ENCODE measurements around the gene RTL9. TPM values are rescaled to one million over a fixed set of nuclear protein-coding genes. Genes with fewer than 3 reads are reported as not detected.
"Not testable (repeated sequence)": the region's sequence is repeated elsewhere in the genome, so short reads cannot be mapped to it uniquely, and the experiment has no call there.

RTL9 gene
- total RNA-seq, 1 donor from 2014 or later, result not detected

GRCh38 chrX:110321670-110322069 is 37.0 kb upstream of the RTL9 start:
- Mint-ChIP-seq H3K27ac (no peak overlapping the region), H3K4me1 (ENCODE audit: low read depth) (peaks cover 3% of the 10 kb centered on the region), H3K9me3 (no peaks in the 10 kb centered on the region), H3K4me3 (no peak overlapping the region), H3K36me3 (ENCODE audit: low read depth) (no peaks in the 10 kb centered on the region), H3K27me3 (ENCODE audit: insufficient read depth) (peaks cover 12% of the 10 kb centered on the region)
- intact Hi-C loops (cut with micrococcal nuclease), result no loop called here
- no peak for DNase-seq (ENCODE audit: low spot score)

- H3K4me1 Mint-ChIP-seq (ENCODE audit: low read depth), result peaks cover 3% of the 10 kb centered on the region
- H3K36me3 Mint-ChIP-seq (ENCODE audit: low read depth), result no peaks in the 10 kb centered on the region
- H3K9me3 Mint-ChIP-seq, result no peaks in the 10 kb centered on the region
- H3K27ac Mint-ChIP-seq, result no peak overlapping the region
- intact Hi-C loops (cut with micrococcal nuclease), result no loop called here
- no peak for DNase-seq (ENCODE audit: low spot score)
- H3K4me3 Mint-ChIP-seq, result no peak overlapping the region
- peaks cover 12% of the 10 kb centered on the region for H3K27me3 Mint-ChIP-seq (ENCODE audit: insufficient read depth)
Observed at GRCh38 chrX:110322603-110323002, 36.0 kb upstream of the RTL9 start.

DNA sequence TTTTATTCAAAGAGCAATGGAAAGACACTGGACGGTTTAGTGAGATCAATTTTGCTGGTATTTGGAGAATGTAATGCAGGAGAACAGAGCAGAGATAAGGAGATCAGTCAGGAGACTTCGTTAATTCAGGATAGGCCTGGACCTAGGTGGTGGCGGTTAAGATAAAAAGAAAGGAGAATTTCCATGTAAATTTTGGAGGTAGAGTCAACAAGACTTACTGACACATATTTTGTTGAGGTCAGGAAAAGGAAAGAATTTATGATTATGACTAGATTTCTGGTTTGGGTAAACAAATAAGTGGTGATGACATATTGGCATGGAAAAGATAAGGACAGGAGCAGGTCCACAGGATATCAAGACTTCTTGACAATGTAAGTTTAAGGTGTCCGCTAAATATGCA is 31.9 kb upstream of the RTL9 start:
- Mint-ChIP-seq H3K27ac (no peak overlapping the region), H3K4me1 (ENCODE audit: low read depth) (no peaks in the 10 kb centered on the region)

GRCh38 chrX:110327336-110327735 is 31.3 kb upstream of the RTL9 start:
- Mint-ChIP-seq H3K4me3 (no peak overlapping the region), H3K9me3 (no peaks in the 10 kb centered on the region), H3K27ac (no peak overlapping the region), H3K36me3 (ENCODE audit: low read depth) (no peaks in the 10 kb centered on the region), H3K27me3 (ENCODE audit: insufficient read depth) (peaks cover 3% of the 10 kb centered on the region), H3K4me1 (ENCODE audit: low read depth) (no peaks in the 10 kb centered on the region)
- DNase-seq (ENCODE audit: low spot score), result no peak
- intact Hi-C loops (cut with micrococcal nuclease), result no loop called here

More for the DNA sequence above, 31.9 kb upstream of the RTL9 start:
- Mint-ChIP-seq H3K36me3 (ENCODE audit: low read depth) (no peaks in the 10 kb centered on the region), H3K9me3 (no peaks in the 10 kb centered on the region), H3K27me3 (ENCODE audit: insufficient read depth) (peaks cover 3% of the 10 kb centered on the region), H3K4me3 (no peak overlapping the region)
- intact Hi-C loops (cut with micrococcal nuclease), result no loop called here
- no peak for DNase-seq (ENCODE audit: low spot score)

DNA sequence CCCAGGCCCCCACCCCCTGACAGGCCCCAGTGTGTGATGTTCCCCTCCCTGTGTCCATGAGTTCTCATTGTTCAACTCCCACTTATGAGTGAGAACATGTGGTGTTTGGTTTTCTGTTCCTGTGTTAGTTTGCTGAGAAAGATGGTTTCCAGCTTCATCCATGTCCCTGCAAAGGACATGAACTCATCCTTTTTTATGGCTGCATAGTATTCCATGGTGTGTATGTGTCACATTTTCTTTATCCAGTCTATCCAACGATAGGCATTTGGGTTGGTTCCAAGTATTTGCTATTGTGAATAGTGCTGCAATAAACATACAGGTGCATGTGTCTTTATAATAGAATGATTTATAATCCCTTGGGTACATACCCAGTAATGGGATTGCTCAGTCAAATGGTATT is 30.0 kb upstream of the RTL9 start:
- H3K4me3 Mint-ChIP-seq; H3K36me3 Mint-ChIP-seq (ENCODE audit: low read depth); H3K4me1 Mint-ChIP-seq (ENCODE audit: low read depth); H3K27ac Mint-ChIP-seq; H3K27me3 Mint-ChIP-seq (ENCODE audit: insufficient read depth); DNase-seq (ENCODE audit: low spot score); intact Hi-C loops (cut with micrococcal nuclease); H3K9me3 Mint-ChIP-seq: not testable (repeated sequence)

- no peak for DNase-seq (ENCODE audit: low spot score)
- no peak overlapping the region for H3K4me3 Mint-ChIP-seq
- intact Hi-C loops (cut with micrococcal nuclease), result no loop called here
- no peaks in the 10 kb centered on the region for H3K9me3 Mint-ChIP-seq
- no peaks in the 10 kb centered on the region for H3K36me3 Mint-ChIP-seq (ENCODE audit: low read depth)
- no peaks in the 10 kb centered on the region for H3K4me1 Mint-ChIP-seq (ENCODE audit: low read depth)
- H3K27me3 Mint-ChIP-seq (ENCODE audit: insufficient read depth), result no peaks in the 10 kb centered on the region
- no peak overlapping the region for H3K27ac Mint-ChIP-seq
Observed at GRCh38 chrX:110331444-110332030, 27.1 kb upstream of the RTL9 start.

- intact Hi-C loops (cut with micrococcal nuclease); H3K27ac Mint-ChIP-seq; H3K9me3 Mint-ChIP-seq; H3K36me3 Mint-ChIP-seq (ENCODE audit: low read depth); DNase-seq (ENCODE audit: low spot score); H3K4me1 Mint-ChIP-seq (ENCODE audit: low read depth); H3K27me3 Mint-ChIP-seq (ENCODE audit: insufficient read depth); H3K4me3 Mint-ChIP-seq: not testable (repeated sequence)
Observed at GRCh38 chrX:110333458-110333857, 25.2 kb upstream of the RTL9 start.

GRCh38 chrX:110338935-110339334 is 19.7 kb upstream of the RTL9 start:
- no peaks in the 10 kb centered on the region for H3K36me3 Mint-ChIP-seq (ENCODE audit: low read depth)
- no peaks in the 10 kb centered on the region for H3K4me1 Mint-ChIP-seq (ENCODE audit: low read depth)
- no peaks in the 10 kb centered on the region for H3K27me3 Mint-ChIP-seq (ENCODE audit: insufficient read depth)
- no peak for DNase-seq (ENCODE audit: low spot score)
- no peak overlapping the region for H3K4me3 Mint-ChIP-seq
- no peak overlapping the region for H3K27ac Mint-ChIP-seq
- intact Hi-C loops (cut with micrococcal nuclease), result no loop called here
- H3K9me3 Mint-ChIP-seq, result no peaks in the 10 kb centered on the region

GRCh38 chrX:110341189-110342035 is 17.2 kb upstream of the RTL9 start:
- Mint-ChIP-seq H3K4me3 (no peak overlapping the region), H3K9me3 (no peaks in the 10 kb centered on the region), H3K27ac (no peak overlapping the region), H3K36me3 (ENCODE audit: low read depth) (no peaks in the 10 kb centered on the region), H3K27me3 (ENCODE audit: insufficient read depth) (no peaks in the 10 kb centered on the region), H3K4me1 (ENCODE audit: low read depth) (no peaks in the 10 kb centered on the region)
- intact Hi-C loops (cut with micrococcal nuclease), result no loop called here
- no peak for DNase-seq (ENCODE audit: low spot score)

DNA sequence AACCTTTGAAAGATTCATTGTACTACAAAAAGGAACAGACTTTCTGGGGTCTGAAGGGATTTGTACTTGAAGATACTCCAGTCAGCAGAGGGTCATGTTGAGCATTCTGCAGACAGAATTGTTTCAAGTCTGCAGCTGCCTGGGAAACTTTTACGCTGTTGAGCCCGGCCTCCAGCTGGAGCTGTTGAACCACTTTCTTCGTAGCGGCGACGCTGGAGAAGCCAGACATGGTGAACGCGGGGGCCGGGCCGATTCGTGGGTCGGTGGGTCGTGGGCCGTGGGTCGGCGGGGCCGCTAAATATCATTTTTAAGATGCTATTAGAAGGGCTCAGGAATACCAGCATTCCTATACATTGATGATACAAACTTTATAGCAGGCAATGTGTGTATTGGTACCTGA is 12.0 kb upstream of the RTL9 start:
- Mint-ChIP-seq H3K27ac (no peak overlapping the region), H3K4me3 (no peak overlapping the region), H3K36me3 (ENCODE audit: low read depth) (no peaks in the 10 kb centered on the region), H3K4me1 (ENCODE audit: low read depth) (no peaks in the 10 kb centered on the region), H3K27me3 (ENCODE audit: insufficient read depth) (no peaks in the 10 kb centered on the region), H3K9me3 (no peaks in the 10 kb centered on the region)
- intact Hi-C loops (cut with micrococcal nuclease), result no loop called here
- no peak for DNase-seq (ENCODE audit: low spot score)

DNA sequence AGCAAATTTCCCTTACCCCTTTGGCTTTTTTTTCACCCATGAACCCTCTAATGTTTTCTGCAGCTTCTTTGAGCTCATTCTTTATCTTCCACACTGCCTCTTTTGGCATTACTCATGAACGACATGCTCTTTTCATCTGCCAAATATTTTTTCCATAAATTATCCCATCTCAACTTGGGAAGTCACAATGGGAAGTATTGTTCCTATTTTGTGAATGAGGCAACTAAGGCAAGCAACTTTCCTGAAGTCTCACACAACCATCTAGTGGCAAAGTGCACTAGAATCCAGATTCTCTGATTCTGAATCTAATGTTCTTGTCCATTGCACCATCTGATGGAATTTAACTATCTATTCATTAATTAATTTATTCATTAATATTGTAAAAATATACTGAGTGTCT is 625 bp downstream of the RTL9 start:
- H3K9me3 Mint-ChIP-seq, result no peaks in the 10 kb centered on the region
- H3K27ac Mint-ChIP-seq, result no peak overlapping the region
- DNase-seq (ENCODE audit: low spot score), result no peak
- H3K4me3 Mint-ChIP-seq, result no peak overlapping the region
- intact Hi-C loops (cut with micrococcal nuclease), result no loop called here
- H3K36me3 Mint-ChIP-seq (ENCODE audit: low read depth), result no peaks in the 10 kb centered on the region
- H3K4me1 Mint-ChIP-seq (ENCODE audit: low read depth), result no peaks in the 10 kb centered on the region
- H3K27me3 Mint-ChIP-seq (ENCODE audit: insufficient read depth), result peaks cover 6% of the 10 kb centered on the region

DNA sequence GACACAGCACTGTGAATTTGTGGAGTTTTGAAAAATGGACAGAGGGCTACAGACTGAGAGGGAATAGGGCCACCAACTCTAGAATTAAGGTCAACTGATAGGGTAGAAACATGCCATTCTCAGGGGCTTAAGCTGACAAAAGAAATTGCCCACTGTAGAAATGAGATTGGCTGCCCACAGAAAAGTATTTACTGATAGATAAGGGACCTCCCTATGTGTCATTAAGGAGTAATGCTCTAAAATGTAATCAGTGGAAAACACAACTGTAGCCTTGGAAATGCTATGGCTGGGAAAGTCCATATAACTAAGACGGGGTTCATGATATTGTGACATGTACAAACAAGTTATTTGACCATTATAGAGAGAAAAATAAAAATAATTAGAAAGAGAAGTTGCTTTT is 4.6 kb downstream of the RTL9 start:
- Mint-ChIP-seq H3K9me3 (no peaks in the 10 kb centered on the region), H3K27ac (no peak overlapping the region), H3K27me3 (ENCODE audit: insufficient read depth) (peaks cover 3% of the 10 kb centered on the region), H3K4me1 (ENCODE audit: low read depth) (no peaks in the 10 kb centered on the region), H3K4me3 (no peak overlapping the region), H3K36me3 (ENCODE audit: low read depth) (no peaks in the 10 kb centered on the region)
- no peak for DNase-seq (ENCODE audit: low spot score)
- intact Hi-C loops (cut with micrococcal nuclease), result no loop called here

DNA sequence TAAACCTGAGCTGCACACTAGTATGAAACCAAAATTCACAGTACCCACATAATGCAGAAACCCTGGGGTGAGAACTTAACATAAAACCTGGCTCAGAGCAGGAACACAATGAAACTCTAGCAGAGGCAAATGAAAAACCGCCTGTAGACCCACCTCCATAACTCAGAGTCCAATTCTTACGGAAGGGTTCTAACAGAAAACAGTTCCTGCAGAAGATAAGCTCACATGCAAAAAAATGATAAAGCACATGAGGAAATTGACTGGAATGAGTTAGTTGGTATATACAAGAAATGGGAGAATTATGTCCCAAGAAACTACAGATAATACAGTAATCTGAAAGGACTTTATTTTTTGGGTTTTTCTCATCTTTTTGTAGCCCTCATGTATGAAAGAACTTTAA is 14.7 kb downstream of the RTL9 start:
- intact Hi-C loops (cut with micrococcal nuclease), result no loop called here
- Mint-ChIP-seq H3K9me3 (no peaks in the 10 kb centered on the region), H3K4me3 (no peak overlapping the region), H3K36me3 (ENCODE audit: low read depth) (no peaks in the 10 kb centered on the region), H3K27ac (no peak overlapping the region), H3K4me1 (ENCODE audit: low read depth) (no peaks in the 10 kb centered on the region), H3K27me3 (ENCODE audit: insufficient read depth) (peaks cover 3% of the 10 kb centered on the region)
- DNase-seq (ENCODE audit: low spot score), result no peak

Measured in activated T-helper 1 cell treated with anti-CD3 and anti-CD28 coated beads, Interleukin-12 subunit alpha, Interleukin-12 subunit beta, Interleukin-2, Interleukin-4 antibody, amounts not matched to agents 30 ng/mL and 10 ng/mL and 1 ng/mL, durations not matched to agents 14 hours and 24 hours and 36 hours (primary cell).